GM19043 (cell line): ENCODE data around the gene PTPN4.

Experiments used
- ATAC-seq: cut with Tn5 transposase; IDR thresholded peaks from one replicate; pipeline ENCODE4 v1.9.1; 2021; ENCODE audit warnings: low read depth; ENCODE audit not compliant: unreplicated experiment

PTPN4 gene

GRCh38 chr2:119730671-119731177 lies 29.0 kb upstream of the PTPN4 start:
- no peak for ATAC-seq

- no peak for ATAC-seq
Measured at GRCh38 chr2:119731983-119732382, 27.7 kb upstream of the PTPN4 start.

GRCh38 chr2:119732601-119733164 lies 27.0 kb upstream of the PTPN4 start:
- no peak for ATAC-seq

- ATAC-seq, result no peak
Measured at GRCh38 chr2:119734047-119734446, 25.7 kb upstream of the PTPN4 start.

- no peak for ATAC-seq
Measured at GRCh38 chr2:119735565-119735964, 24.2 kb upstream of the PTPN4 start.

GRCh38 chr2:119736021-119736420 lies 23.7 kb upstream of the PTPN4 start:
- no peak for ATAC-seq

- ATAC-seq, result no peak
Measured at GRCh38 chr2:119739580-119740255, 20.0 kb upstream of the PTPN4 start.

- no peak for ATAC-seq
Measured at GRCh38 chr2:119741001-119741400, 18.7 kb upstream of the PTPN4 start.

- no peak for ATAC-seq
Measured at GRCh38 chr2:119741868-119742267, 17.9 kb upstream of the PTPN4 start.

- no peak for ATAC-seq
Measured at GRCh38 chr2:119744335-119744939, 15.3 kb upstream of the PTPN4 start.

- ATAC-seq, result no peak
Measured at GRCh38 chr2:119745566-119745965, 14.2 kb upstream of the PTPN4 start.

- no peak for ATAC-seq
Measured at GRCh38 chr2:119746836-119747686, 12.7 kb upstream of the PTPN4 start.

- no peak for ATAC-seq
Measured at GRCh38 chr2:119748135-119748534, 11.6 kb upstream of the PTPN4 start.

GRCh38 chr2:119749477-119750012 lies 10.2 kb upstream of the PTPN4 start:
- ATAC-seq, result no peak

GRCh38 chr2:119751706-119752105 lies 8.0 kb upstream of the PTPN4 start:
- no peak for ATAC-seq

- ATAC-seq, result no peak
Measured at GRCh38 chr2:119753041-119753929, 6.4 kb upstream of the PTPN4 start.

- ATAC-seq, result no peak
Measured at GRCh38 chr2:119753930-119754321, 5.8 kb upstream of the PTPN4 start.

- no peak for ATAC-seq
Measured at GRCh38 chr2:119755906-119756305, 3.8 kb upstream of the PTPN4 start.

- ATAC-seq, result no peak
Measured at GRCh38 chr2:119756837-119757236, 2.9 kb upstream of the PTPN4 start.
